Myocyte (in vitro differentiated cells): Measurements from ENCODE around the gene C11orf65. TPM values are rescaled to one million over a fixed set of nuclear protein-coding genes. Genes with fewer than 3 reads are reported as not detected.

Experiments used
- DNase-seq: peaks from one replicate; pipeline ENCODE4 v3.0.0-alpha.2; 2012; ENCODE audit warnings: low read depth
- polyA plus RNA-seq: library from polyadenylated mRNA; unstranded; fragments of >200 nt; gene quantifications from one replicate; pipeline ENCODE4 v1.2.1, GENCODE V29; 2012; ENCODE audit warnings: missing spikeins
- total RNA-seq: library from RNA; depleted of rRNA; stranded (reverse); fragments of >200 nt; gene quantifications from 2 replicates; pipeline ENCODE4 v1.2.3, GENCODE V29; 2014

C11orf65 gene
- 0.47 and 0.86 TPM in 2 replicates for total RNA-seq
- 0.96 TPM for polyA plus RNA-seq

- peak; percentile 98 for DNase-seq
Observed at GRCh38 chr11:108467091-108467823, at the start of gene C11orf65. TSS of gene C11orf65 (minus strand) at chr11:108467529. CDS start at chr11:108461559, 5,970 bp downstream.

DNA sequence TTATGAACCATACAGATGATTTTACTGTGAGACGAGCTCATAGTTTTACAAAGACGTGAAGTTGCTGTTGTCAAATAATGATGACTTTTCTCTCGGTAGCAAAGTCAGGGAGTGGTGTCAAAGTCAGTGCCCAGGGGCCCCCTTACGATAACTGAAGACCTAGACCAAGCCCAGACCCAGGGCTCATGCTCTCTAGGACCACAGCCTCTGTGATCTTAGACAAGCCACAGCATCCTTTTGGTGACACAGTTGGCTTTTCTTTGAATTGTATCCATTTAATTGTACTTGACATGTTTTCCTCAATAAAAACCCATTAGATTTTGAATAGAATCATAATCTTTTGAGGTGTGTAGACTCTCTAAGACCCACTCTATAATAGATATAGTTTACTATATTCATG lies 48.8 kb upstream of the C11orf65 start:
- DNase-seq = no peak

- DNase-seq = no peak
Observed at GRCh38 chr11:108512708-108513107, 45.4 kb upstream of the C11orf65 start.

DNA sequence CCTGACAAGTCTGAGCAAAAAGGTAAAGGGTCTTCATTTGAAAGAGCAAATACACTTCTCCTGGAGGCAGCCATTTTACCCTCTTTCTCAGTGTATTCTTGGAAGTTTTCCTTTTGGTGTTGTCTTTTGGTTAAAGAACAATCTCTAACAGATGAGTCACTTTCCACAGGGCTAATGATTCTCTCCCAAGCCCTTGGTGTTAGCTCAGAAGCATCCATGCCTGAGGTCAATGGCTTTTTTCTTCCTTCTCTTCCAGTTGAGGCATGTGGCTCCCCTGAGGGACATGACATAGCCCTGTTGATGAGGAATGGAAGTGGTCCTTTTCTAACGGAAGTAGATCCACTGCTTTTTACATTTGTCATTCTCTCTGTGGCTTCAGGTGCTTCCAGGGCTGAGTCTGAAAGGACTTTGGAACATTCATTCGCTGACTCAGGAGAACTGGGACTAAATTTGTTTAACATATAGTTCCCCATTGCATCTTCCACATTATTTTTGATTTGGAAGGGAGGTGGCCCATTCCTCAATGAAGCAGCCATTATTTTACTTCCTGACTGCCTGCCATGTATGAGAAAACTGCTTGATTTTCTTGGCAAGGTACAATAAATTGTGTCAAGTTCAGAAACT lies 44.6 kb upstream of the C11orf65 start:
- DNase-seq = peak; percentile 70

DNA sequence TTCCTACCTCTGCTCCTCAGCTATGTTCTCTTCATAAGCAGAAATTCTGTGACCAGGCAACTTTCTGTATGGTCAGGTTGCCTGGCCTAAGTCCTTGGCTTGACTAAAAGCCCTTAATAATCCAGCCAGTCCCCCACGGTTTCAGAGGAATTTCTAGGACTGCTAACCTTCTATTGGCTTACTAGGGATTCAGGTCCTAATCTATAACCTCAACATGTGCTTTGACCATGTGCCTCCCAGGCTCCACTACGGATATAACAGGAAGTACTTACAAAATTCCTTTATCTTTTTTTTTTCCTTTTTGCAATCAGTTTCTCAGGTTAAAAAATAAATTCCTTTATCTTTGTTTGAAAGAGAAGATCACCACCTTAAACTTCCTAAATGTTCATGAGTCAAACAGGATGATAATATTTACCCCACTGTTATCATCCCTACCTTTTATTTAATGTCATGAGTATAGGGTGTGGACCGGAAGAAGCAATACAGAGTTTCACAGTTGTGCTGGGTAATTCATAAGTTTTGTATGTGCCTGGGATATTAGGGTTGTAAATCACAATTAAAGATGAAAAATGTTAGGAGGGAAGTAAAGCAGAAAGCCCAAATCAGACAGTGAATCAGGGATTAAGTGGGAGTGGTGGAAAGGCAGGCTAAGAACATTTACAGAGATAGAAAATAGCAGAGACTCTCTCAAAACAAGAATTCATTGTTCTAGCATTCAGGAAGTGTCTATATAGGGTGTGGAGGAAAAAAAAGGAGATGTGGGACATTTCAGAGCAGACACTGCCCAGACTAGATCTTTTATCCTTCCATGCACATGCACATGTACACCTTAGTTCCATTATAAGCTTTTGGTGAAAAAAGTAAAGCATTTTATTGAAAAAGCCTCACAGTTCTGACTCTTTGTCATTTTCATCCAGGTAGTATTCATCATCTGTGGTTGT lies 41.6 kb upstream of the C11orf65 start:
- DNase-seq = no peak

GRCh38 chr11:108501396-108501795 lies 34.1 kb upstream of the C11orf65 start:
- peak; percentile 54 for DNase-seq

- no peak for DNase-seq
Observed at GRCh38 chr11:108500721-108501120, 33.4 kb upstream of the C11orf65 start.

DNA sequence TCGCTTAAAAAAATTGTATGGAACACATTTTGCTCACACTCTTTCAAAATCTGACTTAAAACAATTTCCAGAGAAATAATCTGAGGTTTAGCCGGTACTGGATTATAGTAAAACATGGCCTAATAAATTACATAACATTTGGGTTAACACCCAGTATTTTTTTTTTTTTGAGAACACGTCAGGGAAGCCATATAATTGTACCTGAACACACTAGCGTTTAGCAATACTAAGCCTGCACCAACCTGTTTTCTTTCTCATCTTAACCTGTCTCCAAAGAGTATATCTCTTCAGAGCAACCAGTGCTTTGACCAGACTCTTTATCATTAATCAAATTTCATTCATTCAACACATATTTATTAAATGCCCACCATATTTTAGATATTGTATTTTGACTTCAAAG lies 32.8 kb upstream of the C11orf65 start:
- DNase-seq = no peak

DNA sequence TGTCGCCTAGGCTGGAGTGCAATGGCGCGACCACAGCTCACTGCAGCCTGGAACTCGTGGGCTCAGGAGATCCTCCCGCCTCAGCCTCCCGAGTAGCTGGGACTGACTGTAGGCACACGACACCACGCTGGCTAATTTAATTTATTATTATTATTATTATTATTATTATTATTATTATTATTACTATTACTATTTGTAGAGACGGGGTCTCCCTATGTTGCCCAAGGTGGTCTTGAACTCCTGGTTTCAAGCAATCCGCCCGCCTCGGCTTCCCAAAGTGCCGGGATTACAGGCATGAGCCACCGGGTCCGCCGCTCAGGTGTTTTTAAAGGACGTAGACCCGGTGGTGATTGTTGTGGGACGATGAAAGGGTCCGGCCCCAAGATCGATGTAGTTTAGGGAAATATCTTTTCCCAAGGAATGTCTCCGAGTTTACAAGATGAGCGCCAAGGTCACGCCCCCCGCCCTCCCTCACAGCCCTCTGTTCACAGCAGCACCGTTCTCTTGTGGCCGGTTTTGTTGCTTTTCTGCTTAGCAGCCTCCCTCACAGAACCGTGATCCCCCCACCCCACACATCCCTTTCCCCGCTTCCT lies 31.6 kb upstream of the C11orf65 start:
- no peak for DNase-seq

GRCh38 chr11:108498046-108498815 lies 30.9 kb upstream of the C11orf65 start, which contains the start of gene POGLUT3:
TSS of gene POGLUT3 (minus strand) at chr11:108498384. CDS start at chr11:108498366, 18 bp downstream.
- peak; percentile 75 for DNase-seq

DNA sequence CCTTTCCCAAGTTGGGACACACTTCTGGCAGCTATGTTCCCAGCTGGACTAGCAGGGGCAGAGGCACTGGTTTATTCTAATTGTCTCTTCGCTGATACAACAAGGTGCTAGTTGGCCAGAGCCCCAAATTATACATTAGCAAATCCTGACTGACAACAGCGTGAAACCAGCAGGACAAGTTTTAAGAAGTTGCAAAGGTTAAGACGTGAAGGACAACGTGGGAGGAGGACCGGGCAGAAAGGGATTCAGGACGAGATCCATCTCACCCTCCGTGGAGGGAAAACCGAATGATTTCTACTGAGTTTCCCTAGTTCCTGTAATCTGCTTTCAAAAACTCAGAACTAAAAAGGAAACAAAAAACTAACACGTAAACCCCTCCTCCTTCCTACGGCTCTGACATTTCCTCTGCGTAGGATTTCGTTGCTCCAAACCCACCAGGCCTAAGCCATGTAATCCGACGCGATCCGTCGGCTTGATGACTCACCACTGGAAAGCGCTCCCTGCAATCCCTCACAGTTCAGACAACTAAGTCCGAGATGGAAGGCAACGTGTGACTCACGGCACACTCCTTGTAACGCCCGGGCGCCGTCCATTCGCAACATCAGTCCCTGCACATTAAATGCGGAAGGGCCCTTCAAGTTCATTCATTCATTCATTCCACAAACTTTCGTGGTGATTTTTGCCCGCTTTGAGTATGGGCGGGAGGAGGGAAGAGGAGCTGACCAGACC lies 30.2 kb upstream of the C11orf65 start:
- DNase-seq = peak; percentile 98

GRCh38 chr11:108496643-108497256 lies 29.4 kb upstream of the C11orf65 start:
- peak; percentile 45 for DNase-seq

- DNase-seq = no peak
Observed at GRCh38 chr11:108495326-108495725, 28.0 kb upstream of the C11orf65 start.

DNA sequence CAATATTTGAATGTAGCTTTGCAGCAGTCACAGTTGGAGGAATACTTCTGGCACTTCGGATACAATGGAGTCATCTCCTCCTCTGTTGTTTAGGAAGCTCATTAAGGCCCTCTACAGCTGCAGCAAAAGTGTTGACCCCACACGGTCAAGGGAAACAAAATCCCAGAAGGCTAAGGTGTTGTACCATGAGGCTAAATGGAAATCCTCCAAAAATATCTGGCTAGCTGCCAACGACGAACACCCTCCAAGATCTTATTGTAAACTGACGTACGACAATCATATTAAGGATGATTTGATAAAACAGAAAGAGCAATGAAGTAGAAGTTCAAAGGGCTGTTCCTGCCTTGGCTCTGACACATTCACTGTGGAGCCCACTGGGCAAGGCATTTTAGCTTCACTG lies 26.9 kb upstream of the C11orf65 start:
- DNase-seq = no peak

- DNase-seq = no peak
Observed at GRCh38 chr11:108491936-108492335, 24.6 kb upstream of the C11orf65 start.

GRCh38 chr11:108486828-108487227 lies 19.5 kb upstream of the C11orf65 start:
- DNase-seq = no peak

DNA sequence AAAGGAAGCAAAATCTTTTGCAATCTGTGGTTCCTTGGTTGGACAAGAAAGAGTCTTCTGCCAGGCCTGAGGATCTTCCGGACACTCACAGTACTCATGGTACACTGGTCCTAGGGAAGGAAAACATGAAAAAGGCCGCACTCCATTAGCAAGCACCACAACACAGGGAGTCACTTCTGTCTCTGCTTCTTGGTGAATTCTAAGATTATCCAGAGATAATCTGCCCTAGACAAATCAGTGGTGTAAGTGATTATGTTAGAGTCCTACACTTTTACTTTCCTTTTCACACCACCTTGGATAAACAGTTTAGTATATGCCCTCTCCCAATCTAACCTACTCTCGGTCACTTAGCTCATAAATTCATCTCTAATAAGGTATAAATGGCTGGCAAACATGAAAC lies 19.0 kb upstream of the C11orf65 start:
- no peak for DNase-seq

DNA sequence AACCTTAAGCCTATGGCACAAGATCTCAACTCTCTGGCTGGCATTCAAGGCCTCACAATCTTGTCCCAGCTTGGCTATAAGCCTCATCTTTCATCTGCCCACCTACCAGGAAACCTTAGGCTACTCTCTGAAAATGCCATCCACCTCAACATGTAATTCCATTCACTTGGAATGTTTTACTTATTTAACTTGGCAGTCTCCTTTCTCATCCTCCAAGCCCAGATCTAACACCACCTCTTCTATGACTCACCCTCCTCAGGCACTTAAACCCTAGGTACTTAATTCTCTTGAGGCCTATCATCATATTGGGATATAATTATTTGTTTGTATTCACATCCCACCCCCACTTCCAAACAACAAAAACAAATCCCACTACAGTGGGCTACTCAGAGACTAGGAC lies 15.8 kb upstream of the C11orf65 start:
- no peak for DNase-seq
